ENCODE data around the gene TRIM52.
"Not testable (repeated sequence)": the region's sequence is repeated elsewhere in the genome, so short reads cannot be mapped to it uniquely, and the experiment has no call there.

The TRIM52 gene

DNA sequence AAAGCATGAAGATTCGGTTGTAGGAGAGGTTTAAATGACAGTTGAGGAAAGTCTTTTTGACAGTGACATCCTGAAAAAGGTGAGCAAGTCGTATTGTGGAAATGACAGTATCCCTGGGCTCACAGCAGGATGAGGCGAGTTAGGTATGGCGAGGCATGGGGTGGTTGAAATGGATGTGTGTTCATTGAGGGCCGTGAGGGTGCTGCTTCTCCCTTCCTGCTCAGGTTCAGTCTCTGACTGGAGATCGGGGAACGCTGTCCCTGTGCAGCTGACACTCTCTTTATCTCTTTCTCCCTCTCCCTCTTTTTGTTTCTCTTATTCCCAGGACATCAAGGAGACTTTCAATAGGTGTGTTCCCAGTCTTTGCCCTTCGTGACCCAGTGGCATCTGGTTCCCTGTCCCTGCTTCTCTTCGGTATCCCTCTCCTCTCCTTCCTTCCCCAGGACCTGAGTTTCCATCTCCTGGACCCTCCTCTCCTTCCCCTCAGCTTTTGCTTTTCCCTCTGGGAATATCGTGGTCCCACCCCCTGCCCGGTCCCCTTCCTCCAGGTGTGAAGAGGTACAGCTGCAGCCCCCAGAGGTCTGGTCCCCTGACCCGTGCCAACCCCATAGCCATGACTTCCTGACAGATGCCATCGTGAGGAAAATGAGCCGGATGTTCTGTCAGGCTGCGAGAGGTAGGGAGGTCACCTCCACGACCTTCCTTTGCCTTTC, 27.7 kb downstream of the TRIM52 start:
- no peak for FAIRE-seq

DNA sequence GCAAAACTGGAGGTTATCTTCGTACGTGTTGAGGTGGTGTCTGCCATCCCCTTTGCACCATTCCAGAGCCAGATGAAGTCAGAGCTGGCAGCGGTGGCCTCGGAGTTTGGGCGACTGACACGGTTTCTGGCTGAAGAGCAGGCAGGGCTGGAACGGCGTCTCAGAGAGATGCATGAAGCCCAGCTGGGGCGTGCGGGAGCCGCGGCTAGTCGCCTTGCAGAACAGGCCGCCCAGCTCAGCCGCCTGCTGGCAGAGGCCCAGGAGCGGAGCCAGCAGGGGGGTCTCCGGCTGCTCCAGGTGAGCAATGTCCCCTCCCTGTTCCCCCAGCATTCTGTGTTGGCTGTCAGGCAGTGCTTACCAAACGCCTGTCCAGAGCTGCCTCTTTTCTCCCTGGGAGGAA, 28.4 kb downstream of the TRIM52 start:
- FAIRE-seq = no peak

DNA sequence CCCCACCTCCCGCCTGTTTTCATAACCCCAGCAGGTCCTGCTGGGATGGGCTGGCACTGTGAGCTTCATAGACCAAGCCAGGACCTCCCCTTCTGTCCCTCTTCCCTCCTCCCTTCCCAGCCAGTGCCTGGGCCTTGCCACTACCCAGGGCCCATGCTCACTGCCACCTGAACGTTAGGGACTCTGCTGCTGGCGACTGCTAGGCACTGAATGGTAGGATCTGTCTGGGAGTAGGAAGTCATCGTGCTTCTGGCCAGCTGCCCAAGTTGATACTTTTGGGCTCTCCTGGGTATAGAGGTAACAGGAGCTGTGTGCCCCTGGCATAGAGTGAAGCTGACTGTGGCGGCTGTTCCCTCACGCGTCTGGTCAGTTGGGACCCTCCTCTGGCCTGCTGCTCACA, 29.5 kb downstream of the TRIM52 start:
- FAIRE-seq = no peak

DNA sequence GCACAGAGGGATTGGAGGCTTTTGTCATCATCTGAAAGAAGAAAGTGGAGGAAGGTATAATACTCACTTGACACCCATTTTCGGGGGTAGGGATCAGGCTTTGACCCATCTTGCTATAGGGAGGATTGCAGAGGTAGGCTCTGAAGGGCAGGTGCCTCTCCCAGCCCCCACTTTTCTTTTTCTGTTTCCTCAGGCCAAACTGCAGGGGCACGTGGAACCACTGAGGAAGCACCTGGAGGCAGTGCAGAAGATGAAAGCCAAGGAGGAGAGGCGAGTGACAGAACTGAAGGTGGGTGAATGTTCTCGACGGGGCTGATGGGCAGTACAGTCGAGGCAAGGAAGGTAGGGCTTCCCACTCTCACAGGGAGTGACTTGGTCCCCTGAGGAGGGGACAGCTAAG, 30.4 kb downstream of the TRIM52 start:
- FAIRE-seq = no peak

DNA sequence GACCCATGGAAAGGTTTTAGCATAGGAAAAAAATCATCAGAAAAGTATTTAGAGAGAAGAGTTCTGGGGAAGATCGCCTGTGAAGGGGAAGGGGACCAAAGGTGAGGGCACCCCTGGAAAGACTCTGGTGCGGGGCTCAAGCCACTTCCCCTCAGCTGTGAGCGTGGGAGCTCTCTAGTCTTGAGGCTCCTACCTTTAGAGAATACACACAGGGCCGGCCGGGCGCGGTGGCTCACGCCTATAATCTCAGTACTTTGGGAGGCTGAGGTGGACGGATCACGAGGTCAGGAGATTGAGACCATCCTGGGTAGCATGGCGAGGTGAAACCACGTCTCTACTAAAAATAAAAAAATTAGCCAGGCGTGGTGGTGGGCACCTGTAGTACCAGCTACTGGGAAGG, 30.9 kb downstream of the TRIM52 start:
- FAIRE-seq = no peak

DNA sequence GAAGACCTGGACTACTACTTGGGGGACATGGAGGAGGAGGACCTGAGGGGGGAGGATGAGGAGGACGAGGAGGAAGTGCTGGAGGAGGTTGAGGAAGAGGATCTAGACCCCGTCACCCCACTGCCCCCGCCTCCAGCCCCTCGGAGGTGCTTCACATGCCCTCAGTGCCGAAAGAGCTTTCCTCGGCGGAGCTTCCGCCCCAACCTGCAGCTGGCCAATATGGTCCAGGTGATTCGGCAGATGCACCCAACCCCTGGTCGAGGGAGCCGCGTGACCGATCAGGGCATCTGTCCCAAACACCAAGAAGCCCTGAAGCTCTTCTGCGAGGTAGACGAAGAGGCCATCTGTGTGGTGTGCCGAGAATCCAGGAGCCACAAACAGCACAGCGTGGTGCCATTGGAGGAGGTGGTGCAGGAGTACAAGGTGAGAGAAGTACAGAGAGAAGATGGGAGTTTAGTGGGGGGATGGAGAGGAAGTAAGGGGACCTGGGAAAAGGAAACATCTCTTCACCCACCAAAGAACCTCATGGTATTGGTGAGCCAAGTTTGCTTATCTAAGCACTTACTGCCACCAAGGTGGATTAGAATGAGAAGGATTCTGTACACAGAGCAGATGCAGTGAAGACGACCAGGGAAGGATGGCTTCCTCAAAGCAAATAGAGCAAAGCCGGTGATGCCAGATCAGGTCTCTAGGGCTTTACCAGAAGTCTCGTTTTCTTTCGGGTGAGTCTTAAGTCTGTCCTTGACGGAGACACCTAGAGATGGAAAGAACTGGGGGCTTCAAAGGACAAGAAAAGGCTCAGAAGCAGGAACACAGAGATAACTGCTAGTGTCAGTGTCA, 36.3 kb downstream of the TRIM52 start:
- no peak for FAIRE-seq

DNA sequence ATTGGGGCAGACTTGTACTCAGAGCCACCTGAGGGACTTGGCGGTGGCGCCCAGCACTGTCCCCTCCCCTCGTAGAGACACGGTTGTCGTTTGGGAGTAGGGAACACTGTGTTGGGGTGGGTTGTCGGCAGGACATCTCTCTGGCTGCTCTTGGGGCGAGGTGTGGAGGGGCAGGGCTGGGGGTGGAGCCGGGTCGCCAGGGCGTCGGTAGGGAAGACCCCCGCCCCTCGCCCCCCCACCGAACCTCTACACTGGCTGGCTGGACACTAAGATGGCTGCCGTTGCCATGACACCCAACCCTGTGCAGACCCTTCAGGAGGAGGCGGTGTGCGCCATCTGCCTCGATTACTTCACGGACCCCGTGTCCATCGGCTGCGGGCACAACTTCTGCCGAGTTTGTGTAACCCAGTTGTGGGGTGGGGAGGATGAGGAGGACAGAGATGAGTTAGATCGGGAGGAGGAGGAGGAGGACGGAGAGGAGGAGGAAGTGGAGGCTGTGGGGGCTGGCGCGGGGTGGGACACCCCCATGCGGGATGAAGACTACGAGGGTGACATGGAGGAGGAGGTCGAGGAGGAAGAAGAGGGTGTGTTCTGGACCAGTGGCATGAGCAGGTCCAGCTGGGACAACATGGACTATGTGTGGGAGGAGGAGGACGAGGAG, 37.1 kb downstream of the TRIM52 start:
- FAIRE-seq = no peak

DNA sequence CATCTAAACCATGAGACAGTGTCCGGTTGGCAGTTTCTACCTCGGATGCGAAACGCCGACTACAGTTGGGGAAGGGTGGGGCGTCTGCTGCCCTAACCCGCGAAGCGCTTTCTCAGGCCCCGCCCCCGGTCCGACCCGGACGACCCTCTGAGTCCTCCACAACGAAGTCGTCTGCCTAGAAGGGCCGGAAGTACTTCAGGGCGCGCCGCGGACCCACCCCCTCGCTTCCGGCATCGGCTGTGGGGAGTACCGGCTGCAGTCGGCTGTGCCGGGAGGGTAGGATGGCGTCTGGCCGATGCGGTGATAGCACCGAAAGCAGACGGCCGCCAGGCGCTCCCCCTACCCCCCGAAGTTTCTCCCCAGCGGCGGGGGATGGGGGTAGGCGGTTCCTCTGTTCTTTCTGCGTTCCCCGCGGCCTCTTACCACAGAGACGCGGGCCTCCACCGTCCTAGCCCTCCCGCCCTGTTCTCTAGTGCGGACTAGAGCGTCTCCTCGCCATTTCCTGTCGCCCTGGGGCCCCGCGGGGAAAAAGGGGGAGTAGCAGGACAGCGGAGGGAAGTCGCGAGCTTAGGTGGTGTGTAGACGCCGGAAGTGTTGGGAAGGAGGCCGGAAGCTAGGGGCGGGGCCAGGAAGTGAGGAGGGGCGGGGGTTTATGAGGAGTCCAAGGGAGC, 37.8 kb downstream of the TRIM52 start, which contains the start of gene TRIM41:
Gene TRIM41, plus strand, starts transcription at position 224 of the 671 bp plus-strand sequence. CDS start 719 bp downstream, outside the sequence.
- peak; percentile 94 for FAIRE-seq

DNA sequence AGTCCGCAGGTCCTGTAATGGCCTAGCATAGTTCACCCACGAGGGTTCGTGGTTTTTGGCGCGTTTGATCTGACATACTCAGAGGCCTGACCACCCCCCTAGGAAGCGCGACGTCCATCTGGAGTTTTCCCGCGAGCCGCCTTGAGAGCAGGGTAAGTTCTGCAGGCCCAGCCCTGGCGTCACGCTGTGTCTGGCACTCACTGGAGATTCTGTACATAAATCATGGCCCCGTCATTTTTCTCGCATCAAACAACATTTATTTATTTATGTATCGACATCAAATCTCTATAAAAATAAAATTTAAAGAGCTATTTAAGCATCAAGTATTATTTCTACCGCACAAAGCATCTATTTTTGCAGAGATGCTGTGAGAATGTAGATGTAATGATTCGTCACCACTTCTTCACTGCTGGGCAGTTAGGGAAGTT, 38.3 kb downstream of the TRIM52 start:
- no peak for FAIRE-seq

DNA sequence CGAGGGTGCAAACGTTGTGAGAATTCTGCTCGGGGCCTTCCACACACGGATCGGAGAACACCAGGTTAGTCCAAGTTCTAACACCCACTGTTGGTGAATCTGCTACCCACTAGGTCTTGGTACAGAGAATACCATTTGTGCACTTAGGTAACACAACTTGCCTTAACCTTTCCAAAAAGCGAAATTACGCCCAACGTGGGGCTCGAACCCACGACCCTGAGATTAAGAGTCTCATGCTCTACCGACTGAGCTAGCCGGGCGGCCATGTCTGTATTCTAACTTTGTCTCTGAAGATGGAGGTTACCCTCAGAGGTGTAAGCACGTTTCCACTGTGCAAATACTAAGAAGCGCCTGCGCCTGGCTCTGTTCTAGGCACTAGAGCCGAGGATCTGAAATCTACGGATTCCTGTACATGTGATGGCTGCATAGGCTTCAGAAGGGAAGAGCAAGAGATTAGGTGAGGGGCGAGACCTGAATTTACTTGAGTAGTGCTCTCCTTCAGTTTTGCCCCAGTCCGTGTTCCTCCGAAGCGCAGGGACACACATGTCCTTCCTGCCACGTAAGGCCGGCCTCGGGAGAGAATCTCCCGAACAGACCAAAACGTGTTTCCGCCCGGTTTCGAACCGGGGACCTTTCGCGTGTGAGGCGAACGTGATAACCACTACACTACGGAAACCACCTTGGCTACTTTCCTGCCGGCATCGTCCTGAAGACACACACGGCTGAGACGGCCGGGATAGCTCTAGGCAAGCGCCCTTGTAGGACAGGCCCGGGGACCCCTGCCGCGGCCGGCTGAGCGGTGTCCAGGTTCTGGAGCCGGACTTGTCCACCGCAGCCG, 38.9 kb downstream of the TRIM52 start:
- peak; percentile 96 for FAIRE-seq

DNA sequence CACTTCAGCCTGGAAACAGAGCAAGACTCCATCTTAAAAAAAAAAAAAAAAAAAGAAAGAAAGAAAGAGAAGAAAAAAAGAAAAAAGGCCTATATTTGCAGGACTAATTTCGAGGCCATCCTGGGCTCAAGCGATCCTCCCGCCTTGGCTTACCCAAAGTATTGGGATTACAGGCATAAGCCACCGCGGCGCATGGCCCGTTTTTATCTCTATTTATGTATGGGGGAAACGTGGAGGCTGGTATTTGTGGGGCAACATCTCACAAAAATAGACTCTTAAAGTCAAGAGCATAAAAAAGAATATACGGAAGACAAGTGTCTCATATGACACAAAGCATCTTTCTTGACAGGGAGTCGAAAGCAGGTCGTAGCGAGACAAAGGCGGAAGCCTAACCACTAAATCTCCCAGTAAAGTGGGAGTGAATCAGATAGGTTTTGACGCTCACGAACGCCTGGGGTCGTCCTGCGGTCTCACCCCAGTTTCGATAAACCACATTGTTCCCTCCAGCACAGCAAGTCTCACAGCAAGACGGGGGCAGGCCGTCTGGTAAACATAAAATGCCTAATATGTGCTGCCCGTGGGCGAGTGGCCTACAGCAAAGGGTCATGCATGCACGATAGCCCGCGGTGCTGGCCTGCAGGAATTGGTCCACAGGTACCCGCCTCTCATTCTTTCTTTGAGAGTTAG, 39.7 kb downstream of the TRIM52 start:
- no peak for FAIRE-seq

DNA sequence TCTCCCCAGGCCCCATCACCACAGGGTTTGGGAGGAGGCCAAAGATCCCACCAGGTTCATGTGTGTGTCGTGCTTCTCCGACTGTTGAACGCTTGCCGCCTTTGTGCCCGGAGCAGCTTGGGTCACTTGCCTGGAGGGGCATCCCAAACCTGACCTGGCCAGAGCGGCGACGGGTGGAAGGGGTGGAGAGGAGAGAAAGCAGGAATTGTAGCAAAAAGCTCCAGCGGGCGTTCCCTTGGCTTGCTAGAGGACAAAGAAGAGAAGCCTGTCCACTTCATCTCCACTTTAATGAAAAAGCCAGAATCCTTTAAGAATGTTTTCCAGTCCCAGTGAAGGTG, 40.8 kb downstream of the TRIM52 start:
- no peak for FAIRE-seq

DNA sequence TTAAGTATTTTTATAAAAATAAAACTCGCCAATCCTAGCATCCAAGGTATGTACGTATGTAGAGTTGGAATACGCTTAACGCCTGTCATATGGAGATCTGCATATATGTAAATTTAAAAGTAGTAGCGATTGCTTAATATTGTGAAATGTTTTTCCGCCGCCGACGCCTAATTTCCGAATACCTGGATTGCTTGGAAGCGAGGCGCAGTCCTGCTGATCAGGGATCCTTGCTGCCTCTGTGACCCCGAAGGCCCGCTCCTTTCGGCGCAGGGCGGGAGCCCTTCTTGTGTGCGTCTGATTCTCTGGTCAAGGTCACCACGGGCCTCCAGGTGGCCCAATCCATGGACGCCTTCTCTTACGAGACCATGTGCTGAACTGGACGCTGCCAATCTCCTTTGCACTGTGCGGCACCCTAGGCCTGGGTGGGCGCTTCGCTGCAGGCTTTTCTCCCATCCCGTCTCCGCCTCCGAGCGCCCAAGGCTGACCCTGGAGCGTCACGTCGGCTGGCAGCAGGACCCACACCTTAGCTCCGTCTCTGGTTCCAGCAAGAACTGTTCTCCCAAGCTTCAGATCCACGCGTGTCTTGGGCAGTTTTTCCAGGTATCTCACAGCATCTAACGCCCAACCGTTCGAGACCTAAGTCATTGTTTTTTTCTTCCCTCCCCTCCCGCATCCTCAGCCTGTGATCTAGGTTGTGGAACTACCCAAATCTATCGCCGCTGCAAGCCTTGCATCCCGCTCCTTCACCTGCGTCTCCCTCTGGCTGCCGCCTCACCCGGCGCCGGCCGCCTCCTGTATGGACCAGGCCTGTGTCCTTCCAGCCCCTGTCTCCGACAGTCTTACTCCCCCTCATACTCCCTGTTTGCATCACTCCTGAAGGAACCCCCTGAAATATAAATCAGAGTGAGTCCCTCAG, 41.4 kb downstream of the TRIM52 start:
- FAIRE-seq = no peak

DNA sequence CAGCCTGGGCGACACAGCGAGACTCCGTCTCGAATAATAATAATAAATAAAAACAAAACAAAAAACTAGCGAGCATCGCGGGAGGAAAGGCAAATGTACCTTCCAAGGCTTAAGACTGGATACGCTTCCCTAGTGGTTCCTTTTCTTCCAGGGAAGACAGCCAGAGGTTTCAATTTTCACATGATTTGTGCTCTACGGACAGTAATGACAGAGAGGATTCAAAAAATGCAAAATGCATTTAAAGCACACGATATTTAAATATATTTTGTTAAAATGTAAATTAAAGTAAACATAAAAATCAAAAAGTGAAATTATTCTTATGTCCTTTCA, 42.2 kb downstream of the TRIM52 start:
- no peak for FAIRE-seq

DNA sequence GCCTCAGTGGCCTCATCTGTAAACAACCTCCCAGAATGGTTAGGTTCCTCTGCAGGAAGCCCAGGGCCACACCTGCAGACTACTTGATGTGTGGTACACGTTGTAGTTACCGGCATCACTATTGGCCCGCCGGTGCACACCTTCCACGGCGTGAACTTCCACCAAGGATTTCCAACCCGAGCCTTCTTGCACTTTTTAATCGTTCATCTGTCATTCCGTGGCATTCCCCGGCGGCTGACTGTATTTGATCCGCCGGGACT, 43.2 kb downstream of the TRIM52 start:
- FAIRE-seq = no peak

DNA sequence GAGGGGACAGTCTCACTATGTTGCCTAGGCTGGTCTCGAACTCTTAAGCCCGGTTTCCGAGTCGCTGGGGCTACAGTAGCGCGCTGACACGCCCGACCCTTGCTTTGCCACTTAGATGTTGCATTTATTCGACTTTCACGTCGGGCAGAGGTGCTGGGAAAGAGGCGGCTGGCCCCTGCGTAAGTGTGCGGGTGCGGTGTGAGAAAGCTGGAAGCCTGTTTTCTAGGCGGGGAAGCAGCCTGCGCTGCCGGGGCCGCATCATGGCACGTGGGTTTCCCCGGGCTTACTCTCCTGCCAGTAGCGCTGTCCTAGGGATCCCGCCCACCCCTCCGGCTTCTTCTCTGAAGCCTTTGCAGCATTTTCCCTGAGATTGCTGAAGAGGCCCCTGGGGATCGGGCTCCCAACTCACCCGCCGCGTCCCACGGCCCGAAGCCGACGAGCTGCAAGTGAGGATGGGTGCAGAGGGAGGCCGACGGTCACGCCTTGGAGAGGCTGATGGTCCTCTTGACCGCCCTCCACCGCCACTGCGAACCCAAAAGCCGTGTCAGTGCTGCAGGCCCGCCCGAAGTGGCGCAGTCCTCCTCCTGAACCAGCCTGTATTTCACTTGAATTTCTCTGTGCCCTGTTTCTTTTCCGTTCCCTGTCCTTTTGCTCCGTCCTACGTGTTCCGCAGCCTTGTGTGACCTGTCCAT, 43.7 kb downstream of the TRIM52 start:
- FAIRE-seq = no peak

DNA sequence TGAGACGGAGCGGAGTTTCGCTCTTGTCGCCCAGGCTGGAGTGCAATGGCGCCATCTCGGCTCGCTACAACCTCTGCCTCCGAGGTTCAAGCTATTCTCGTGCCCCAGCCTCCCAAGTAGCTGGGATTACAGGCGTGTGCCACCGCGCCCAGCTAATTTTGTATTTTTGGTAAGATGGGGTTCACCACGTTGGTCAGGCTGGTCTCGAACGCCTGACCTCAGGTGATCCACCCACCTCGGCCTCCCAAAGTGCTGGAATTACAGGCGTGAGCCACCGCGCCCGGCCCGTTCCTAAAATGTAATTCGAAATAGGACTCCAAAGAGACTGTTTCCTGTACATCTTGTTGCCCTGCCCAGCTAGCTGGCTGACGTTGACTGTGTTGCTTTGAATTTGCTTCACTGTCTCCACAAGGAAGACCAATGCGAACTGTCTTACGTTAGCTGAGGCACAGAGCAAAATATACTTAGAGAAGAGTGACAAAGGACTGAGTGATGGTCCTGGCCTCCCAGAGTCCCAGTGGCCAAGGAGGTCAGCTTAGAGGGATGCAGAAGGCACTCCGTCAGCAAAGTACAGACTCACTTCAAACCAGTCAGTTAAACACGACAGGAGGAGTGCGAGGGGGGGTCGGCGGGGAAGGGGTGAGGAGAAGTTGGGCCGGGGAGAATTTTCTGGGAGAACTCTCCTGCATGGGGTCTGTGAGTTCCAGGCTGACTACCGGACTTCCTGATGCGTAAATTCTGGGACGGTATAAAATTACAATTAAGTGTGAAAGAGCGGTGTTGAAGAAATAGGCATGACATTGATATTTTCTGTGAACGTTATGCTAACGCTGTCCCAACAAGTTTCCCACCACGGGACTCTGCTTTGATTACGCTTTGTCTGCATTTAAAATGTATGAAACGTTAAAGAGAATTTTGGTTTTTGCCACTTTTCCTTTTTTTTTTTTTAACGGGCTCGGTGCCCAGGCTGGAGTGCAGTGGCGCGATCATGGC, 44.6 kb downstream of the TRIM52 start:
- no peak for FAIRE-seq

DNA sequence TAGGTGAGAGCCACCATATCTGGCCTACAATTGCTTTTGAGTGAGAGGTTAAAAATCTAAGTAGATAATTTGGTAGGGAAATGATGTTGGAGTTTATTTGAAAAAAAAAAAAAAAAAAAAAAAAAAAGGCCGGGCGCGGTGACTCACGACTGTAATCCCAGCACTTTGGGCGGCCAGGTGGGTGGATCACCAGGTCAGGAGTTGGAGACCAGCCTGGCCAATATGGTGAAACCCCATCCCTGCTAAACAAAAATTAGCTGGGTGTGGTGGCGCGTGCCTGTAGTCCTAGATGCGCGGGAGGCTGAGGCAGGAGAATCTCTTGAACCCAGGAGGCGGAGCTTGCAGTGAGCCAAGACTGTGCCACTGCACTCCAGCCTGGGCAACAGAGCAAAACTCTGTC, 46.7 kb downstream of the TRIM52 start:
- not testable (repeated sequence) for FAIRE-seq

DNA sequence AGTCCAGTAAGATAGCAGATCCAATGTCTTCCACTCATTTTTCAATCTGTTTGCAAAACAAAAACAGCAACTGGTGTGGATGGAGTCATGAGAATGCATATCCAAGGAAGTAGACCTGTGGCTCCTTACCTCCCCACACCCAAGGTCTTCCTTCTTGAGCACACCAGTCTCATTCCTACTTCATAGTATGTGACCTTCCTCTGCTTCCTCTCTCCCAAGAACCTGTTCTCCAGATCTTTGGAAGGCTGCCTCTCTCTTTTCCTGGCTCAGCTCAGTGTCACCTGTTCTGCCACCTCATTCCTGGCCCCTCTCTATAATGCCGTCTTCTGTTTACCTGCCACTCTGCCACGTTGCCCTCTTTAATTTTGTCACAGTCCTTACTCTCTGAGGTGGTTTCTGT, 48.0 kb downstream of the TRIM52 start:
- FAIRE-seq = no peak
